MCF 10A (cell line): Measurements from ENCODE around the gene YBX2. TPM values are rescaled to one million over a fixed set of nuclear protein-coding genes. Genes with fewer than 3 reads are reported as not detected.
A peak's percentile ranks its signal among the peaks of the same experiment; 100 is the strongest.

Experiments
- BruUV-seq: library from RNA; stranded (reverse); fragments of 400-500 nt; replicated peaks from 2 replicates; lab custom pipeline; 2021; lab: Mats Ljungman, UMichigan
- CTCF ChIA-PET: fragments of 300-600 bp; sonication (Branson Sonifier 250); formaldehyde crosslinking; extraction: SDS; loops from one replicate; lab custom pipeline; 2021; ENCODE audit warnings: antibody characterized with exemption, inconsistent platforms; lab: Yijun Ruan, JAX
- POLR2A ChIA-PET: fragments of 300-600, 350-650 bp; sonication (Branson Sonifier 250); formaldehyde crosslinking; extraction: SDS; loops from one replicate; lab custom pipeline; 2020; ENCODE audit warnings: antibody characterized with exemption, inconsistent platforms; lab: Yijun Ruan, JAX
- DNase-seq: peaks from one replicate; pipeline ENCODE4 v3.0.0-alpha.2; 2018; ENCODE audit not compliant: unreplicated experiment
- H3K27ac Mint-ChIP-seq: one replicate; pipeline ENCODE4 v1.8.0; 2022; ENCODE audit warnings: mild to moderate bottlenecking, low read depth, mixed read lengths; ENCODE audit not compliant: unreplicated experiment
- H3K27me3 Mint-ChIP-seq: one replicate; pipeline ENCODE4 v1.8.0; 2022; ENCODE audit warnings: mixed read lengths; ENCODE audit not compliant: insufficient read depth, unreplicated experiment
- H3K36me3 Mint-ChIP-seq: one replicate; pipeline ENCODE4 v1.8.0; 2022; ENCODE audit warnings: mild to moderate bottlenecking, moderate library complexity, mixed read lengths; ENCODE audit not compliant: insufficient read depth, unreplicated experiment
- H3K4me1 Mint-ChIP-seq: one replicate; pipeline ENCODE4 v1.8.0; 2022; ENCODE audit warnings: mixed read lengths; ENCODE audit not compliant: insufficient read depth, unreplicated experiment
- H3K4me3 Mint-ChIP-seq: one replicate; pipeline ENCODE4 v1.8.0; 2022; ENCODE audit warnings: mild to moderate bottlenecking, moderate library complexity, mixed read lengths; ENCODE audit not compliant: unreplicated experiment
- H3K9me3 Mint-ChIP-seq: one replicate; pipeline ENCODE4 v1.8.0; 2022; ENCODE audit warnings: mixed read lengths; ENCODE audit not compliant: unreplicated experiment
- CTCF ChIP-seq: fragments of 200-600 bp; IDR thresholded peaks from one replicate; pipeline ENCODE4 v1.8.0; 2022; ENCODE audit warnings: antibody characterized with exemption, mild to moderate bottlenecking; ENCODE audit not compliant: unreplicated experiment
- intact Hi-C: fragments of 100-400 bp; cut with micrococcal nuclease; formaldehyde crosslinking; loops from 2 replicates; pipeline ENCODE4 v1.14.1; 2022
- total RNA-seq: library from RNA; stranded (reverse); gene quantifications from 2 replicates; pipeline ENCODE4 v1.2.3, GENCODE V29; 2022

The YBX2 gene
- total RNA-seq, 1 experiment from 2014 or later: 0.40 TPM

- peak overlapping the region; percentile 99 for H3K27ac Mint-ChIP-seq
- no peaks in the 10 kb centered on the region for H3K27me3 Mint-ChIP-seq
- DNase-seq: no peak
- ChIA-PET POLR2A (interaction anchor here (0.6 to 4.4 kb wide), 14 partner anchors 9 to 1824 kb away, joined by 3 to 128 read pairs (median 4); partner anchors contain the start of genes ACADVL, DLG4, DVL2 and GABARAP), CTCF (interaction anchor here (1.3 kb wide), 1 partner anchor 10 kb away, joined by 3 read pairs; no protein-coding TSS in a partner anchor)
- no peak for TF ChIP-seq CTCF
- intact Hi-C loops: no loop called here
- H3K4me3 Mint-ChIP-seq: peak overlapping the region; percentile 92
- H3K36me3 Mint-ChIP-seq: peaks cover 62% of the 10 kb centered on the region
- H3K9me3 Mint-ChIP-seq: no peaks in the 10 kb centered on the region
- H3K4me1 Mint-ChIP-seq: peaks cover 19% of the 10 kb centered on the region
- no TSS peak for BruUV-seq
These were observed 43.5 kb downstream of the YBX2 start for GRCh38 chr17:7250695-7251627.

GRCh38 chr17:7249830-7250229 is 44.6 kb downstream of the YBX2 start:
- H3K27me3 Mint-ChIP-seq: no peaks in the 10 kb centered on the region
- POLR2A ChIA-PET: interaction anchor here (0.6 to 4.4 kb wide), 9 partner anchors 7 to 438 kb away, joined by 3 to 128 read pairs (median 4); partner anchors contain the start of genes ACADVL, DLG4, GABARAP and PHF23
- DNase-seq: no peak
- H3K4me1 Mint-ChIP-seq: peaks cover 19% of the 10 kb centered on the region
- H3K4me3 Mint-ChIP-seq: peak overlapping the region; percentile 92
- no peaks in the 10 kb centered on the region for H3K9me3 Mint-ChIP-seq
- peaks cover 62% of the 10 kb centered on the region for H3K36me3 Mint-ChIP-seq
- intact Hi-C loops: no loop called here
- BruUV-seq: no TSS peak
- TF ChIP-seq CTCF: no peak
- peak overlapping the region; percentile 99 for H3K27ac Mint-ChIP-seq
- CTCF ChIA-PET: interaction anchor here (0.5 to 1.3 kb wide), 3 partner anchors 8 to 204 kb away, joined by 3 to 4 read pairs (median 4); partner anchors contain the start of gene PHF23

- peaks cover 19% of the 10 kb centered on the region for H3K4me1 Mint-ChIP-seq
- H3K36me3 Mint-ChIP-seq: peaks cover 62% of the 10 kb centered on the region
- ChIA-PET POLR2A (interaction anchor here (0.6 to 4.4 kb wide), 8 partner anchors 8 to 438 kb away, joined by 3 to 128 read pairs (median 4); partner anchors contain the start of genes ACADVL, DLG4, GABARAP and PHF23), CTCF (interaction anchor here (0.6 to 1.3 kb wide), 4 partner anchors 8 to 47 kb away, joined by 3 to 4 read pairs (median 3); partner anchors contain the start of gene PHF23)
- peak overlapping the region; percentile 92 for H3K4me3 Mint-ChIP-seq
- H3K27me3 Mint-ChIP-seq: no peaks in the 10 kb centered on the region
- H3K9me3 Mint-ChIP-seq: no peaks in the 10 kb centered on the region
- TF ChIP-seq CTCF: no peak
- no TSS peak for BruUV-seq
- intact Hi-C loops: no loop called here
- DNase-seq: no peak
- peak overlapping the region; percentile 67 for H3K27ac Mint-ChIP-seq
These were observed 45.2 kb downstream of the YBX2 start for GRCh38 chr17:7249214-7249613.

GRCh38 chr17:7248796-7249195 is 45.6 kb downstream of the YBX2 start:
- ChIA-PET POLR2A (interaction anchor here (1.0 to 4.4 kb wide), 3 partner anchors 8 to 11 kb away, joined by 3 to 128 read pairs (median 7); partner anchors contain the start of genes GABARAP and PHF23), CTCF (interaction anchor here (0.6 to 1.0 kb wide), 4 partner anchors 34 to 49 kb away, joined by 3 to 5 read pairs (median 3); no protein-coding TSS in a partner anchor)
- no peak for DNase-seq
- peak overlapping the region; percentile 92 for H3K4me3 Mint-ChIP-seq
- no TSS peak for BruUV-seq
- H3K27me3 Mint-ChIP-seq: no peaks in the 10 kb centered on the region
- H3K27ac Mint-ChIP-seq: peak overlapping the region; percentile 67
- TF ChIP-seq CTCF: no peak
- H3K4me1 Mint-ChIP-seq: peaks cover 19% of the 10 kb centered on the region
- H3K9me3 Mint-ChIP-seq: no peaks in the 10 kb centered on the region
- intact Hi-C loops: no loop called here
- peaks cover 62% of the 10 kb centered on the region for H3K36me3 Mint-ChIP-seq
